Endothelial cell of umbilical vein (primary cell): ENCODE measurements around the gene STIM1. TPM values are rescaled to one million over a fixed set of nuclear protein-coding genes. Genes with fewer than 3 reads are reported as not detected.

Source experiments
- BruUV-seq: library from RNA; stranded (reverse); fragments of 400-500 nt; replicated peaks from 2 replicates; lab custom pipeline; 2021; lab: Mats Ljungman, UMichigan
- CTCF ChIA-PET: fragments of 300-600, 350-600 bp; sonication (Branson Sonifier 250); formaldehyde crosslinking; loops from one replicate; lab custom pipeline; 2021; ENCODE audit warnings: antibody characterized with exemption, inconsistent platforms; lab: Charles Lee
- POLR2A ChIA-PET: fragments of 300-600, 350-600 bp; sonication (Branson Sonifier 250); formaldehyde crosslinking; loops from one replicate; lab custom pipeline; 2021; ENCODE audit warnings: antibody characterized with exemption, inconsistent platforms; lab: Charles Lee
- DNase-seq: peaks from one replicate; pipeline ENCODE4 v3.0.0-alpha.2; 2011; ENCODE audit warnings: low read depth, low spot score
- FAIRE-seq: peaks from 2 replicates; lab custom pipeline; 2011; peaks lifted over from hg19 to GRCh38; lab: Jason Lieb, UNC
- H2AFZ ChIP-seq: 2 replicates; pipeline ENCODE4 v1.6.0; 2012; ENCODE audit warnings: low read depth, low read length, control low read depth, inconsistent platforms
- H3K27ac ChIP-seq: 2 replicates; pipeline ENCODE4 v1.5.1; 2011; ENCODE audit warnings: low read depth, mild to moderate bottlenecking, control low read depth, low read length, moderate library complexity; ENCODE audit not compliant: insufficient read depth
- H3K27me3 ChIP-seq, 2 experiments: 2 replicates each; pipeline versions ENCODE4 v1.6.0 to v1.6.1; 2011; ENCODE audit warnings: low read length in 2 of 2, mixed read lengths in 1 of 2; ENCODE audit not compliant: control insufficient read depth in 2 of 2, insufficient read depth in 2 of 2
- H3K36me3 ChIP-seq, 2 experiments: 2 replicates in 1 of 2; 3 replicates in 1 of 2; pipeline ENCODE4 v1.5.1; 2011; ENCODE audit warnings: low read length in 2 of 2, mild to moderate bottlenecking in 1 of 2, moderate library complexity in 1 of 2; ENCODE audit not compliant: control insufficient read depth in 2 of 2, insufficient read depth in 2 of 2; ENCODE audit errors: extremely low read depth in 1 of 2
- H3K4me1 ChIP-seq: 3 replicates; pipeline ENCODE4 v1.5.1; 2011; ENCODE audit warnings: mild to moderate bottlenecking, low read length; ENCODE audit not compliant: control insufficient read depth, insufficient read depth; ENCODE audit errors: extremely low read depth
- H3K4me2 ChIP-seq: 2 replicates; pipeline ENCODE4 v1.6.1; 2011; ENCODE audit warnings: low read length, control low read depth, mixed read lengths; ENCODE audit not compliant: insufficient read depth
- H3K4me3 ChIP-seq, 3 experiments: fragments of 200-600 bp in 1 of 3; sonication (generic), shearing (Covaris generic) in 1 of 3; replicated peaks in 1 of 3; 2 replicates each; pipeline ENCODE4 v1.5.1; 2011 to 2016; ENCODE audit warnings: control low read depth in 3 of 3, low read length in 3 of 3, mild to moderate bottlenecking in 2 of 3, inconsistent platforms in 1 of 3, low read depth in 1 of 3, moderate library complexity in 1 of 3; ENCODE audit not compliant: insufficient read depth in 1 of 3
- H3K79me2 ChIP-seq: 2 replicates; pipeline ENCODE4 v1.6.0; 2012; ENCODE audit warnings: low read length, inconsistent platforms; ENCODE audit not compliant: control insufficient read depth, insufficient read depth
- H3K9ac ChIP-seq: replicated peaks from 2 replicates; pipeline ENCODE3; 2011; ENCODE audit warnings: low read length, control low read depth; ENCODE audit not compliant: insufficient read depth; ENCODE audit errors: extremely low read depth
- H3K9me1 ChIP-seq: replicated peaks from 3 replicates; pipeline ENCODE4 v1.6.0; 2011; ENCODE audit warnings: mild to moderate bottlenecking, low read length; ENCODE audit not compliant: control insufficient read depth, insufficient read depth; ENCODE audit errors: extremely low read depth
- H3K9me3 ChIP-seq: replicated peaks from 2 replicates; pipeline ENCODE4 v1.5.1; 2012; ENCODE audit warnings: low read length, inconsistent platforms; ENCODE audit not compliant: control insufficient read depth, insufficient read depth
- H4K20me1 ChIP-seq: replicated peaks from 2 replicates; pipeline ENCODE3; 2011; ENCODE audit warnings: mild to moderate bottlenecking, low read length; ENCODE audit not compliant: control insufficient read depth, insufficient read depth; ENCODE audit errors: extremely low read depth
- CTCF ChIP-seq, 2 donors: IDR thresholded peaks; 1 replicate in 1 of 2; 2 replicates in 1 of 2; pipeline ENCODE4 v1.5.1; 2011; ENCODE audit warnings: low read length in 2 of 2, mild to moderate bottlenecking in 2 of 2, moderate library complexity in 2 of 2, control low read depth in 1 of 2, inconsistent platforms in 1 of 2, low read depth in 1 of 2; ENCODE audit not compliant: insufficient read depth in 1 of 2; ENCODE audit errors: extremely low read depth in 1 of 2
- FOS ChIP-seq: IDR thresholded peaks from 2 replicates; pipeline ENCODE4 v1.6.1; 2011; ENCODE audit warnings: mild to moderate bottlenecking, low read length, moderate library complexity, borderline replicate concordance; ENCODE audit not compliant: insufficient read depth
- GATA2 ChIP-seq: IDR thresholded peaks from 2 replicates; pipeline ENCODE4 v1.7.0; 2011; ENCODE audit warnings: low read depth, mild to moderate bottlenecking, moderate library complexity, mixed read lengths, low read length; ENCODE audit not compliant: insufficient read length, insufficient read depth
- MAX ChIP-seq: IDR thresholded peaks from 2 replicates; pipeline ENCODE4 v1.6.1; 2011; ENCODE audit not compliant: insufficient read depth, insufficient read length
- MYC ChIP-seq: IDR thresholded peaks from one replicate; pipeline ENCODE4 v1.6.1; 2011; ENCODE audit warnings: mild to moderate bottlenecking, low read depth, low read length
- dilution Hi-C: fragments of 300-500 bp; cut with MboI; formaldehyde crosslinking; loops from one replicate; pipeline ENCODE4 v1.15.0; 2019; ENCODE audit warnings: low sequenced_read_pairs; ENCODE audit not compliant: extremely low pct_ligation_motif_present
- intact Hi-C: fragments of 100-400 bp; cut with micrococcal nuclease; formaldehyde crosslinking; loops from one replicate; pipeline ENCODE4 v1.10.0; 2022
- polyA plus RNA-seq, 4 experiments: library from polyadenylated mRNA; depleted of rRNA in 3 of 4; stranded (reverse) in 3 of 4; unstranded in 1 of 4; fragments of >200 nt; gene quantifications; 2 replicates each; pipeline versions ENCODE4 v1.2.1 to v1.2.3, GENCODE V29; 2011 to 2012; ENCODE audit warnings: missing spikeins in 1 of 4
- total RNA-seq: library from RNA; stranded (reverse); gene quantifications from 2 replicates; pipeline ENCODE4 v1.2.3, GENCODE V29; 2021

STIM1 gene
- total and polyA plus RNA-seq, 2 donors (not counting 3 experiments of a cell fraction or from before 2014, with no cell fraction given) = 32.7 to 33.4 TPM

- intact Hi-C loops = no loop called here
- BruUV-seq = no TSS peak
- no peaks in the 10 kb centered on the region for H3K79me2 ChIP-seq
Measured at GRCh38 chr11:3920148-3920852, 64.8 kb downstream of the STIM1 start.

More at GRCh38 chr11:3920148-3920852, 64.8 kb downstream of the STIM1 start:
- no peaks in the 10 kb centered on the region for H3K27me3 ChIP-seq
- no peak for TF ChIP-seq MAX
- no peak for TF ChIP-seq CTCF (IDR thresholded peaks at IDR 0.05; ENCODE audit: extremely low read depth in 1 of 2, insufficient read depth in 1 of 2, low read depth in 1 of 2, low read length in 2 of 2)
- no peak for TF ChIP-seq GATA2
- no peak for TF ChIP-seq MYC
- TF ChIP-seq FOS = no peak
- H3K4me2 ChIP-seq = no peak overlapping the region
- H3K9me1 ChIP-seq = no peaks in the 10 kb centered on the region
- ChIA-PET CTCF (no interaction called here), POLR2A (no interaction called here)
- H2AFZ ChIP-seq = no peak overlapping the region
- no peak overlapping the region for H3K9ac ChIP-seq
- H3K9me3 ChIP-seq = no peaks in the 10 kb centered on the region
- no peak for DNase-seq
- dilution Hi-C loops = no loop called here
- no peak overlapping the region for H3K4me3 ChIP-seq
- no peak overlapping the region for H3K27ac ChIP-seq
- peaks cover 3% of the 10 kb centered on the region for H3K4me1 ChIP-seq
- no peaks in the 10 kb centered on the region for H4K20me1 ChIP-seq
- H3K36me3 ChIP-seq = no peaks in the 10 kb centered on the region
- FAIRE-seq = no peak
